Measurements from ENCODE around the gene CDO1. TPM values are rescaled to one million over a fixed set of nuclear protein-coding genes. Genes with fewer than 3 reads are reported as not detected.

The CDO1 gene
- total RNA-seq, 2 experiments from 2014 or later: 0.19 to 0.34 TPM

DNA sequence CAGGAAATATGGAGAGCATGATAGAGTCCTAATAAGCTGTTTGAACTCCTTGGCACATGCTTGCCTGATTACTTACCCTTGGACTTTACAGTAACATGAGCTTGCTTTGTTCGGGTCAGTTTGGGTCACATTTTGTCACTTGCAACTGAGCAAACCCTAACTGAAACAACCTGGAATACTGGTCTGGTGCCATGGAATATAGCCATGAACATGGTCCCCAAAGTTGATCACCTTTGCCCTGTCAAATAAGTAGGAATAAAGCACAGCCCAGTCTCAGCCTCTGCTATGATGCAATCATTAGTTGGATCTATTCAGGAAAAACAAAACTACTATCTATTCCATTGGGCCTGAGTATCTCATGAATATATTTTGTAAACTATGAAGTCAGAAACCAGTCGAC lies 18.2 kb downstream of the CDO1 start:
- ChIA-PET CTCF (no interaction called here), POLR2A (no interaction called here)
- Histone ChIP-seq H3K27ac (ENCODE audit: low read depth in 1 of 2, low read length in 2 of 2) (no peak overlapping the region), H3K9me3 (ENCODE audit: control insufficient read depth in 1 of 2, insufficient read depth in 1 of 2, low read length in 2 of 2) (no peaks in the 10 kb centered on the region), H3K36me3 (ENCODE audit: insufficient read depth, low read length) (no peaks in the 10 kb centered on the region), H3K27me3 (ENCODE audit: control insufficient read depth in 1 of 2, insufficient read depth in 2 of 2, low read length in 2 of 2) (peaks cover under 1% of the 10 kb centered on the region in 2 experiments), H3K4me1 (ENCODE audit: insufficient read depth, low read length) (no peaks in the 10 kb centered on the region), H3K4me3 (ENCODE audit: low read length) (no peak overlapping the region)
- ATAC-seq (ENCODE audit: poor library complexity) (no peak), DNase-seq (no peak)
- H3K27me3 Mint-ChIP-seq: peaks cover 13% of the 10 kb centered on the region
- intact Hi-C loops (cut with DNase I, micrococcal nuclease): no loop called here
- H3K4me3 Mint-ChIP-seq: no peak overlapping the region
- H3K9me3 Mint-ChIP-seq: no peaks in the 10 kb centered on the region
- no peak overlapping the region for H3K27ac Mint-ChIP-seq
- no peaks in the 10 kb centered on the region for H3K36me3 Mint-ChIP-seq (ENCODE audit: low read depth)
- TF ChIP-seq, protein P1, sequence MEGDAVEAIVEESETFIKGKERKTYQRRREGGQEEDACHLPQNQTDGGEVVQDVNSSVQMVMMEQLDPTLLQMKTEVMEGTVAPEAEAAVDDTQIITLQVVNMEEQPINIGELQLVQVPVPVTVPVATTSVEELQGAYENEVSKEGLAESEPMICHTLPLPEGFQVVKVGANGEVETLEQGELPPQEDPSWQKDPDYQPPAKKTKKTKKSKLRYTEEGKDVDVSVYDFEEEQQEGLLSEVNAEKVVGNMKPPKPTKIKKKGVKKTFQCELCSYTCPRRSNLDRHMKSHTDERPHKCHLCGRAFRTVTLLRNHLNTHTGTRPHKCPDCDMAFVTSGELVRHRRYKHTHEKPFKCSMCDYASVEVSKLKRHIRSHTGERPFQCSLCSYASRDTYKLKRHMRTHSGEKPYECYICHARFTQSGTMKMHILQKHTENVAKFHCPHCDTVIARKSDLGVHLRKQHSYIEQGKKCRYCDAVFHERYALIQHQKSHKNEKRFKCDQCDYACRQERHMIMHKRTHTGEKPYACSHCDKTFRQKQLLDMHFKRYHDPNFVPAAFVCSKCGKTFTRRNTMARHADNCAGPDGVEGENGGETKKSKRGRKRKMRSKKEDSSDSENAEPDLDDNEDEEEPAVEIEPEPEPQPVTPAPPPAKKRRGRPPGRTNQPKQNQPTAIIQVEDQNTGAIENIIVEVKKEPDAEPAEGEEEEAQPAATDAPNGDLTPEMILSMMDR (IDR thresholded peaks at IDR 0.05): no peak
- no peaks in the 10 kb centered on the region for H3K4me1 Mint-ChIP-seq (ENCODE audit: low read depth)

DNA sequence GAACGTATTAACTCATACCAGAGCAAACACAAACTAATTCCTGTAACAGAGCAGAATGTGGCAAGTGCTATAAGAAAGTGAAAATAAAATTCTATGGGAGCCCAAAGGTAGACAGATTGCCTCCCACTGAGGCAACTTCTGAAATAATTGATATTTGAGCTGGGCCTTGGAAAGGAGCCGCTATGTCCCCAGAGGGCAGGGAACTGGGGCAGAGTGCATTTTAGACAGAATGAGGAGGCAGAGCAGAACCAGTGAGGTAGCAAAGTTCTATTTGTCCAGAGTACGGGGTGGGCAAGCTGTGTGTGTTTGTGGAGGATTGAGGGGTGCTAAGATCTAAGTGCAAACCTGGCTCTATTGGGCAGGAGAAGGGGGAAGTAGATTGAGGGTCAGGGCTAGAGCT lies 19.8 kb downstream of the CDO1 start:
- ChIA-PET CTCF (no interaction called here), POLR2A (no interaction called here)
- Mint-ChIP-seq H3K9me3 (no peaks in the 10 kb centered on the region), H3K27me3 (peaks cover 26% of the 10 kb centered on the region), H3K4me1 (ENCODE audit: low read depth) (no peaks in the 10 kb centered on the region), H3K36me3 (ENCODE audit: low read depth) (no peaks in the 10 kb centered on the region), H3K27ac (no peak overlapping the region), H3K4me3 (no peak overlapping the region)
- no peak for ATAC-seq (ENCODE audit: poor library complexity)
- Histone ChIP-seq H3K27me3 (ENCODE audit: control insufficient read depth in 1 of 2, insufficient read depth in 2 of 2, low read length in 2 of 2) (peaks cover 3 to 16% of the 10 kb centered on the region in 2 experiments), H3K4me3 (ENCODE audit: low read length) (no peak overlapping the region), H3K36me3 (ENCODE audit: insufficient read depth, low read length) (no peaks in the 10 kb centered on the region), H3K4me1 (ENCODE audit: insufficient read depth, low read length) (no peaks in the 10 kb centered on the region), H3K9me3 (ENCODE audit: control insufficient read depth in 1 of 2, insufficient read depth in 1 of 2, low read length in 2 of 2) (no peaks in the 10 kb centered on the region), H3K27ac (ENCODE audit: low read depth in 1 of 2, low read length in 2 of 2) (no peak overlapping the region)
- TF ChIP-seq, protein P1 (IDR thresholded peaks at IDR 0.05): no peak
- intact Hi-C loops (cut with DNase I, micrococcal nuclease): no loop called here
- DNase-seq: no peak

DNA sequence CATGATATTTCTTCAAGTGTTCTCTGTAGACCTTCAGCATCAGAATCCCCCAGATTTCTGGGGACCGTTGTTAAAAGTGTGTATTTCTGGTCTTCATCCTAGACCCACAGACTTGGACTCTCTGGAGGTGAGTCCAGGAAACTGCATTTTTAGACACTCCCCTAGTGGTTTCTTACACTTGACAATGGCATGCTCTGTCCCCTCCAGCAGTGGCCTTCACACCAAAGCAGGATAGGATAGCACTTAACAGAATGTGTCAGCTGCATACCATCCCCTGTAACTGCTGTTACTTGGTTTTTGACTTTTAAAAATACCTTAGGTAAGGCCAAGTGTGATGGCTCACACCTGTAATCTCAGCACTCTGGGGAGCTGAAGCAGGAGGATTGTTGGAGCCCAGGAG lies 20.8 kb downstream of the CDO1 start:
- H3K27ac ChIP-seq (ENCODE audit: low read depth in 1 of 2, low read length in 2 of 2): no peak overlapping the region

More for the DNA sequence above, 20.8 kb downstream of the CDO1 start:
- DNase-seq: no peak
- Histone ChIP-seq H3K36me3 (ENCODE audit: insufficient read depth, low read length) (no peaks in the 10 kb centered on the region), H3K27me3 (ENCODE audit: control insufficient read depth in 1 of 2, insufficient read depth in 2 of 2, low read length in 2 of 2) (peaks cover 7 to 22% of the 10 kb centered on the region in 2 experiments), H3K4me3 (ENCODE audit: low read length) (no peak overlapping the region), H3K9me3 (ENCODE audit: control insufficient read depth in 1 of 2, insufficient read depth in 1 of 2, low read length in 2 of 2) (no peaks in the 10 kb centered on the region), H3K4me1 (ENCODE audit: insufficient read depth, low read length) (no peaks in the 10 kb centered on the region)
- ATAC-seq (ENCODE audit: poor library complexity): no peak
- Mint-ChIP-seq H3K4me3 (no peak overlapping the region), H3K36me3 (ENCODE audit: low read depth) (no peaks in the 10 kb centered on the region), H3K9me3 (no peaks in the 10 kb centered on the region), H3K4me1 (ENCODE audit: low read depth) (no peaks in the 10 kb centered on the region), H3K27ac (no peak overlapping the region), H3K27me3 (peaks cover 34% of the 10 kb centered on the region)
- TF ChIP-seq, protein P1 (IDR thresholded peaks at IDR 0.05): no peak
- intact Hi-C loops (cut with DNase I, micrococcal nuclease): no loop called here
- POLR2A ChIA-PET: no interaction called here
- CTCF ChIA-PET: no interaction called here

All from CD4-positive, alpha-beta T cell (primary cell).